ENCODE results near the gene TAF1C. TPM values are rescaled to one million over a fixed set of nuclear protein-coding genes. Genes with fewer than 3 reads are reported as not detected.

TAF1C gene
- total and polyA plus RNA-seq, 10 of the 15 experiments (the other 5 are each of a cell fraction or from before 2014, with no cell fraction given), result 0.98 to 40.1 (median 15.4) TPM

- intact Hi-C loops (cut with micrococcal nuclease; ENCODE audit: unreplicated experiment), result no loop called here
- Histone ChIP-seq H3K79me2 (ENCODE audit: control insufficient read depth, insufficient read depth, low read length) (no peaks in the 10 kb centered on the region), H3K4me3 (no peak overlapping the region), H3K27ac (ENCODE audit: control insufficient read depth, insufficient read depth) (no peak overlapping the region), H4K20me1 (ENCODE audit: control insufficient read depth, insufficient read depth) (no peaks in the 10 kb centered on the region), H3K9me3 (replicated peaks; ENCODE audit: control insufficient read depth, insufficient read depth, low read length) (no peaks in the 10 kb centered on the region; the same call in 2 of the 3 replicates), H3K4me1 (ENCODE audit: control insufficient read depth, insufficient read depth, low read length) (no peaks in the 10 kb centered on the region), H3K27me3 (replicated peaks in 1 of 2; ENCODE audit: control insufficient read depth in 2 of 2, insufficient read depth in 2 of 2, low read length in 1 of 2) (no peaks in the 10 kb centered on the region), H3K36me3 (ENCODE audit: control insufficient read depth in 2 of 2, insufficient read depth in 2 of 2, low read length in 1 of 2) (no peaks in the 10 kb centered on the region), H3K9ac (ENCODE audit: control insufficient read depth, insufficient read depth, low read length) (no peak overlapping the region), H2AFZ (ENCODE audit: control insufficient read depth, low read depth, low read length) (no peak overlapping the region), H3K4me2 (ENCODE audit: control insufficient read depth, insufficient read depth) (no peak overlapping the region)
- TF ChIP-seq, protein P1, sequence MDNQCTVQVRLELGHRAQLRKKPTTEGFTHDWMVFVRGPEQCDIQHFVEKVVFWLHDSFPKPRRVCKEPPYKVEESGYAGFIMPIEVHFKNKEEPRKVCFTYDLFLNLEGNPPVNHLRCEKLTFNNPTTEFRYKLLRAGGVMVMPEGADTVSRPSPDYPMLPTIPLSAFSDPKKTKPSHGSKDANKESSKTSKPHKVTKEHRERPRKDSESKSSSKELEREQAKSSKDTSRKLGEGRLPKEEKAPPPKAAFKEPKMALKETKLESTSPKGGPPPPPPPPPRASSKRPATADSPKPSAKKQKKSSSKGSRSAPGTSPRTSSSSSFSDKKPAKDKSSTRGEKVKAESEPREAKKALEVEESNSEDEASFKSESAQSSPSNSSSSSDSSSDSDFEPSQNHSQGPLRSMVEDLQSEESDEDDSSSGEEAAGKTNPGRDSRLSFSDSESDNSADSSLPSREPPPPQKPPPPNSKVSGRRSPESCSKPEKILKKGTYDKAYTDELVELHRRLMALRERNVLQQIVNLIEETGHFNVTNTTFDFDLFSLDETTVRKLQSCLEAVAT (IDR thresholded peaks at IDR 0.05), result no peak
- TF ChIP-seq POLR2A (IDR thresholded peaks at IDR 0.05; ENCODE audit: low read depth, low read length) (no peak), ESRRA (IDR thresholded peaks at IDR 0.05; ENCODE audit: low read length) (no peak), STAT3 (IDR thresholded peaks at IDR 0.05; ENCODE audit: low read depth, low read length) (no peak)
- in situ Hi-C loops (cut with MboI), result no loop called here
- ChIA-PET POLR2A (no interaction called here), CTCF (no interaction called here), RAD21 (ENCODE audit: unreplicated experiment) (no interaction called here), SMC1A (ENCODE audit: uncharacterized antibody, unreplicated experiment) (interaction anchor here (1.6 kb wide), 1 partner anchor 10 kb away, joined by 4 read pairs; no protein-coding TSS in a partner anchor)
- FAIRE-seq (no peak), ATAC-seq (no peak), DNase-seq (ENCODE audit: low read depth, low spot score) (no peak)
- BruUV-seq (replicated peaks), result no TSS peak
- 2% methylated on average over 2 of the region's 2 CpGs for WGBS (ENCODE audit: insufficient coverage, insufficient replicate concordance, low lambda C conversion rate, missing lambda C conversion rate)
These were observed 23.1 kb upstream of the TAF1C start for GRCh38 chr16:84209989-84210388.

DNA sequence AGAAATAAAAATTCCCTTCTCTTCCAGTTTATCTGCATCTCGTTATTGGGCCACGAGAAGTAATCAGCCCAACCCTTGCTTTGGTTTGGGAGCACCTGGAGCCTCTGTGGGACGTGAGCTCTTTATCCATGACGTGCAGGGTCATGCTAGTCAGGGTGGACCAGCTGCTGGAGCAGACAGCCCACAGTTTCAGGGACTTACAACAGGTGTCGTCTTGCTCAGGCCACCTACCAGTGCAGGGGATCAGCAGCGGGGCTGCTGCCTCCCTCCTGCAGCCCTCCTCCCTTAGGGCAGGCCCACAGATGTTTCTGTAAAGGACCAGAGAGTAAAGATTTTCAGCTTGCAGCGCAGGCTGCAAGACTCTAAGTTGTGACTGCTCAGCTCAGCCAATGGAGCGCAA is 21.0 kb upstream of the TAF1C start:
- ChIA-PET CTCF (no interaction called here), SMC1A (ENCODE audit: uncharacterized antibody, unreplicated experiment) (interaction anchor here (0.7 kb wide), 1 partner anchor 290 kb away, joined by 3 read pairs; no protein-coding TSS in a partner anchor), POLR2A (interaction anchor here (0.6 kb wide), 1 partner anchor 366 kb away, joined by 3 read pairs; no protein-coding TSS in a partner anchor), RAD21 (ENCODE audit: unreplicated experiment) (no interaction called here)
- no peaks in the 10 kb centered on the region for H3K27me3 ChIP-seq (replicated peaks in 1 of 2; ENCODE audit: control insufficient read depth in 2 of 2, insufficient read depth in 2 of 2, low read length in 1 of 2)
- H3K9ac ChIP-seq (ENCODE audit: control insufficient read depth, insufficient read depth, low read length), result no peak overlapping the region
- no peaks in the 10 kb centered on the region; the same call in 2 of the 3 replicates for H3K9me3 ChIP-seq (replicated peaks; ENCODE audit: control insufficient read depth, insufficient read depth, low read length)
- no TSS peak for BruUV-seq (replicated peaks)
- H4K20me1 ChIP-seq (ENCODE audit: control insufficient read depth, insufficient read depth), result no peaks in the 10 kb centered on the region
- DNase-seq (ENCODE audit: low read depth, low spot score), result no peak
- H3K79me2 ChIP-seq (ENCODE audit: control insufficient read depth, insufficient read depth, low read length), result no peaks in the 10 kb centered on the region
- in situ Hi-C loops (cut with MboI) (no loop called here), intact Hi-C loops (cut with micrococcal nuclease; ENCODE audit: unreplicated experiment) (no loop called here)
- H3K27ac ChIP-seq (ENCODE audit: control insufficient read depth, insufficient read depth), result no peak overlapping the region
- H3K4me2 ChIP-seq (ENCODE audit: control insufficient read depth, insufficient read depth), result no peak overlapping the region
- no peaks in the 10 kb centered on the region for H3K36me3 ChIP-seq (ENCODE audit: control insufficient read depth in 2 of 2, insufficient read depth in 2 of 2, low read length in 1 of 2)
- ATAC-seq, result no peak
- no peaks in the 10 kb centered on the region for H3K4me1 ChIP-seq (ENCODE audit: control insufficient read depth, insufficient read depth, low read length)
- 24% methylated on average over 8 of the region's 8 CpGs for WGBS (ENCODE audit: insufficient coverage, insufficient replicate concordance, low lambda C conversion rate, missing lambda C conversion rate)
- no peak overlapping the region for H2AFZ ChIP-seq (ENCODE audit: control insufficient read depth, low read depth, low read length)
- FAIRE-seq, result no peak
- H3K4me3 ChIP-seq, result no peak overlapping the region
- TF ChIP-seq EZH2 (IDR thresholded peaks at IDR 0.05; ENCODE audit: borderline replicate concordance, control insufficient read depth, low read depth, low read length), result no peak
- TF ChIP-seq, protein P2, sequence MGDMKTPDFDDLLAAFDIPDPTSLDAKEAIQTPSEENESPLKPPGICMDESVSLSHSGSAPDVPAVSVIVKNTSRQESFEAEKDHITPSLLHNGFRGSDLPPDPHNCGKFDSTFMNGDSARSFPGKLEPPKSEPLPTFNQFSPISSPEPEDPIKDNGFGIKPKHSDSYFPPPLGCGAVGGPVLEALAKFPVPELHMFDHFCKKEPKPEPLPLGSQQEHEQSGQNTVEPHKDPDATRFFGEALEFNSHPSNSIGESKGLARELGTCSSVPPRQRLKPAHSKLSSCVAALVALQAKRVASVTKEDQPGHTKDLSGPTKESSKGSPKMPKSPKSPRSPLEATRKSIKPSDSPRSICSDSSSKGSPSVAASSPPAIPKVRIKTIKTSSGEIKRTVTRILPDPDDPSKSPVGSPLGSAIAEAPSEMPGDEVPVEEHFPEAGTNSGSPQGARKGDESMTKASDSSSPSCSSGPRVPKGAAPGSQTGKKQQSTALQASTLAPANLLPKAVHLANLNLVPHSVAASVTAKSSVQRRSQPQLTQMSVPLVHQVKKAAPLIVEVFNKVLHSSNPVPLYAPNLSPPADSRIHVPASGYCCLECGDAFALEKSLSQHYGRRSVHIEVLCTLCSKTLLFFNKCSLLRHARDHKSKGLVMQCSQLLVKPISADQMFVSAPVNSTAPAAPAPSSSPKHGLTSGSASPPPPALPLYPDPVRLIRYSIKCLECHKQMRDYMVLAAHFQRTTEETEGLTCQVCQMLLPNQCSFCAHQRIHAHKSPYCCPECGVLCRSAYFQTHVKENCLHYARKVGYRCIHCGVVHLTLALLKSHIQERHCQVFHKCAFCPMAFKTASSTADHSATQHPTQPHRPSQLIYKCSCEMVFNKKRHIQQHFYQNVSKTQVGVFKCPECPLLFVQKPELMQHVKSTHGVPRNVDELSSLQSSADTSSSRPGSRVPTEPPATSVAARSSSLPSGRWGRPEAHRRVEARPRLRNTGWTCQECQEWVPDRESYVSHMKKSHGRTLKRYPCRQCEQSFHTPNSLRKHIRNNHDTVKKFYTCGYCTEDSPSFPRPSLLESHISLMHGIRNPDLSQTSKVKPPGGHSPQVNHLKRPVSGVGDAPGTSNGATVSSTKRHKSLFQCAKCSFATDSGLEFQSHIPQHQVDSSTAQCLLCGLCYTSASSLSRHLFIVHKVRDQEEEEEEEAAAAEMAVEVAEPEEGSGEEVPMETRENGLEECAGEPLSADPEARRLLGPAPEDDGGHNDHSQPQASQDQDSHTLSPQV (IDR thresholded peaks at IDR 0.05), result no peak
- no peak for TF ChIP-seq ESRRA (IDR thresholded peaks at IDR 0.05; ENCODE audit: low read length)
- TF ChIP-seq SIN3A (IDR thresholded peaks at IDR 0.05; ENCODE audit: low read depth, low read length), result no peak
- no peak for TF ChIP-seq RAD21 (IDR thresholded peaks at IDR 0.05; ENCODE audit: insufficient read depth, low read depth, low read length)
- TF ChIP-seq HDGF (IDR thresholded peaks at IDR 0.05), result no peak
- TF ChIP-seq YY1 (IDR thresholded peaks at IDR 0.05; ENCODE audit: low read depth, low read length), result no peak
